HepG2 (cell line): ENCODE data around the gene ABHD1. TPM values are rescaled to one million over a fixed set of nuclear protein-coding genes. Genes with fewer than 3 reads are reported as not detected.

Source experiments
- CHD4 ChIP-seq: fragments of 200-600 bp; sonication (generic); IDR thresholded peaks from 2 replicates; pipeline ENCODE4 v1.7.0; 2017; ENCODE audit warnings: mild to moderate bottlenecking, low read length, borderline replicate concordance
- HDAC1 ChIP-seq: sonication (generic); formaldehyde crosslinking; IDR thresholded peaks from 2 replicates; pipeline ENCODE4 v1.5.1; 2020; ENCODE audit warnings: mild to moderate bottlenecking, missing genetic modification reagents
- HOXA3 ChIP-seq: sonication (generic); formaldehyde crosslinking; IDR thresholded peaks from 2 replicates; pipeline ENCODE4 v1.5.0; 2020; ENCODE audit warnings: missing genetic modification reagents
- KLF6 ChIP-seq: IDR thresholded peaks from 2 replicates; pipeline ENCODE4 v1.8.0; 2016; ENCODE audit warnings: missing biosample characterization, missing genetic modification reagents
- MIER3 ChIP-seq: IDR thresholded peaks from 2 replicates; pipeline ENCODE4 v1.6.1; 2016; ENCODE audit warnings: missing compliant biosample characterization, borderline replicate concordance
- MIXL1 ChIP-seq: IDR thresholded peaks from 2 replicates; pipeline ENCODE4 v1.6.1; 2016
- NFKB2 ChIP-seq: sonication (generic); formaldehyde crosslinking; IDR thresholded peaks from 2 replicates; pipeline ENCODE4 v1.4.0; 2020; ENCODE audit warnings: missing genetic modification reagents, borderline replicate concordance
- NONO ChIP-seq, 2 experiments: fragments of 450-650 bp in 1 of 2; sonication (generic) in 1 of 2; formaldehyde crosslinking in 1 of 2; IDR thresholded peaks in 1 of 2; conservative IDR thresholded peaks in 1 of 2; 2 replicates each; pipeline versions ENCODE4 v1.6.1 to v1.8.0; 2017 to 2022; ENCODE audit warnings: mild to moderate bottlenecking in 1 of 2, missing genetic modification reagents in 1 of 2, moderate library complexity in 1 of 2
- RELA ChIP-seq: sonication (generic); formaldehyde crosslinking; IDR thresholded peaks from 2 replicates; pipeline ENCODE4 v1.4.0; 2020; ENCODE audit warnings: missing genetic modification reagents
- RFX1 ChIP-seq: fragments of 450-650 bp; IDR thresholded peaks from 2 replicates; pipeline ENCODE4 v1.6.1; 2017
- RNF2 ChIP-seq: fragments of 450-650 bp; conservative IDR thresholded peaks from 2 replicates; pipeline ENCODE4 v1.6.1; 2016; ENCODE audit warnings: low read depth
- TARDBP ChIP-seq: sonication (generic); formaldehyde crosslinking; IDR thresholded peaks from 2 replicates; pipeline ENCODE4 v1.8.0; 2022; ENCODE audit warnings: mild to moderate bottlenecking, missing genetic modification reagents
- ZNF230 ChIP-seq: sonication (generic); formaldehyde crosslinking; IDR thresholded peaks from 2 replicates; pipeline ENCODE4 v1.4.0; 2020; ENCODE audit warnings: mild to moderate bottlenecking, missing genetic modification reagents
- ZNF7 ChIP-seq: IDR thresholded peaks from 2 replicates; pipeline ENCODE4 v1.6.1; 2016; ENCODE audit warnings: missing biosample characterization, missing genetic modification reagents
- ZSCAN21 ChIP-seq: sonication (generic); formaldehyde crosslinking; IDR thresholded peaks from 2 replicates; pipeline ENCODE4 v1.8.0; 2022; ENCODE audit warnings: mild to moderate bottlenecking, missing genetic modification reagents, moderate library complexity, borderline replicate concordance
- polyA plus RNA-seq, 8 experiments: library from polyadenylated mRNA; depleted of rRNA in 3 of 8; stranded (reverse) in 7 of 8; unstranded in 1 of 8; fragments of >200 nt; fragmentation: Illumina TruSeq in 4 of 8; extraction: Trizol in 4 of 8; gene quantifications; 2 replicates each; pipeline versions ENCODE4 v1.2.1 to v1.2.3, GENCODE V29; 2011 to 2016; ENCODE audit warnings: low read depth in 4 of 8, missing spikeins in 1 of 8, mixed read lengths in 1 of 8; ENCODE audit not compliant: insufficient read depth in 1 of 8
- total RNA-seq, 5 experiments: library from RNA; depleted of rRNA; stranded (reverse); fragments of >200 nt; fragmentation: Illumina TruSeq; extraction: Trizol; gene quantifications; 2 replicates each; pipeline ENCODE4 v1.2.3, GENCODE V29; 2016; ENCODE audit warnings: low read depth in 1 of 5
- TF ChIP-seq, protein P1 (sequence below): sonication (generic); formaldehyde crosslinking; IDR thresholded peaks from 2 replicates; pipeline ENCODE4 v1.5.0; 2020; ENCODE audit warnings: mild to moderate bottlenecking, missing genetic modification reagents
- TF ChIP-seq, protein P2 (sequence below): sonication (generic); formaldehyde crosslinking; IDR thresholded peaks from 2 replicates; pipeline ENCODE4 v1.4.0; 2020; ENCODE audit warnings: missing genetic modification reagents
- TF ChIP-seq, protein P3 (sequence below): sonication (generic); formaldehyde crosslinking; IDR thresholded peaks from 2 replicates; pipeline ENCODE4 v1.8.0; 2022; ENCODE audit warnings: missing genetic modification reagents, mild to moderate bottlenecking, moderate library complexity, borderline replicate concordance
- TF ChIP-seq, protein P4 (sequence below): sonication (generic); formaldehyde crosslinking; IDR thresholded peaks from 2 replicates; pipeline ENCODE4 v1.5.0; 2020; ENCODE audit warnings: mild to moderate bottlenecking, missing genetic modification reagents, borderline replicate concordance

Gene ABHD1
- total and polyA plus RNA-seq, 2 of the 13 experiments (the other 11 are each of a cell fraction or from before 2014, with no cell fraction given) = 0.04 to 0.81 TPM

DNA sequence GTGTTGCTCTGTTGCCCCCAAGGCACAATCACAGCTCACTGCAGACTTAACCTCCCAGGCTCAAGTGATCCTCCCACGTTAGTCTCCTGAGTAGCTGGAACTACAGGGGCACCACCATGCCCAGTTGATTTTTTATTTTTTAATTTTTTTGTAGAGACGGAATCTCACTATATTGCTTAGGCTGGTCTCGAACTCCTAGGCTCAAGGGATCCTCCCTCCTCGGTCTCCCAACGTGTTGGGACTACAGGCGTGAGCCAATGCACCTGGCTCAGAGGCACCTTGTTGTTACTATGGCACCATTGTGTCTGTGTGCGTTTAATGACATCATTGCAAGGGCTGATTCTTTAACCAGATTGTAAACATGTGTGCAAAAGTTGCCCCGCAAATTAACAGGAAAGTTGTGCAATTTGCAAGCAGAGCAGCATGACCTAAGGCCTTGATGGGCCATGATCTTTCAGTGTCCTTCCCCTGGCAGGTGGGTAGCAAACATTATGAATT is 47.8 kb downstream of the ABHD1 start (continued):
- TF ChIP-seq NONO (IDR thresholded peaks at IDR 0.05) (no peak), NONO (CRISPR knock-in tag; conservative IDR thresholded peaks at IDR 0.05) (peak; percentile 75; the same call in 1 of the 2 replicates), KLF6 (CRISPR knock-in tag) (peak; percentile 98), NFKB2 (CRISPR knock-in tag) (no peak), CHD4 (peak; percentile 96), RFX1 (peak; percentile 81), ZSCAN21 (CRISPR knock-in tag) (peak; percentile 63; the same call in 1 of the 2 replicates), MIXL1 (peak; percentile 100), HDAC1 (CRISPR knock-in tag) (peak; percentile 88), MIER3 (CRISPR knock-in tag) (peak; percentile 99; the same call in 1 of the 2 replicates), TARDBP (peak; percentile 94; the same call in 1 of the 2 replicates), ZNF230 (CRISPR knock-in tag) (no peak; the same call in 1 of the 2 replicates), ZNF7 (no peak; the same call in 1 of the 2 replicates), HOXA3 (peak; percentile 95), RELA (no peak), RNF2 (peak; percentile 47; the same call in 1 of the 2 replicates)
- TF ChIP-seq, protein P1, sequence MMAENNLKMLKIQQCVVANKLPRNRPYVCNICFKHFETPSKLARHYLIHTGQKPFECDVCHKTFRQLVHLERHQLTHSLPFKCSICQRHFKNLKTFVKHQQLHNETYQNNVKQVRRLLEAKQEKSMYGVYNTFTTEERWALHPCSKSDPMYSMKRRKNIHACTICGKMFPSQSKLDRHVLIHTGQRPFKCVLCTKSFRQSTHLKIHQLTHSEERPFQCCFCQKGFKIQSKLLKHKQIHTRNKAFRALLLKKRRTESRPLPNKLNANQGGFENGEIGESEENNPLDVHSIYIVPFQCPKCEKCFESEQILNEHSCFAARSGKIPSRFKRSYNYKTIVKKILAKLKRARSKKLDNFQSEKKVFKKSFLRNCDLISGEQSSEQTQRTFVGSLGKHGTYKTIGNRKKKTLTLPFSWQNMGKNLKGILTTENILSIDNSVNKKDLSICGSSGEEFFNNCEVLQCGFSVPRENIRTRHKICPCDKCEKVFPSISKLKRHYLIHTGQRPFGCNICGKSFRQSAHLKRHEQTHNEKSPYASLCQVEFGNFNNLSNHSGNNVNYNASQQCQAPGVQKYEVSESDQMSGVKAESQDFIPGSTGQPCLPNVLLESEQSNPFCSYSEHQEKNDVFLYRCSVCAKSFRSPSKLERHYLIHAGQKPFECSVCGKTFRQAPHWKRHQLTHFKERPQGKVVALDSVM (CRISPR knock-in tag) = peak; percentile 95
- TF ChIP-seq, protein P2, sequence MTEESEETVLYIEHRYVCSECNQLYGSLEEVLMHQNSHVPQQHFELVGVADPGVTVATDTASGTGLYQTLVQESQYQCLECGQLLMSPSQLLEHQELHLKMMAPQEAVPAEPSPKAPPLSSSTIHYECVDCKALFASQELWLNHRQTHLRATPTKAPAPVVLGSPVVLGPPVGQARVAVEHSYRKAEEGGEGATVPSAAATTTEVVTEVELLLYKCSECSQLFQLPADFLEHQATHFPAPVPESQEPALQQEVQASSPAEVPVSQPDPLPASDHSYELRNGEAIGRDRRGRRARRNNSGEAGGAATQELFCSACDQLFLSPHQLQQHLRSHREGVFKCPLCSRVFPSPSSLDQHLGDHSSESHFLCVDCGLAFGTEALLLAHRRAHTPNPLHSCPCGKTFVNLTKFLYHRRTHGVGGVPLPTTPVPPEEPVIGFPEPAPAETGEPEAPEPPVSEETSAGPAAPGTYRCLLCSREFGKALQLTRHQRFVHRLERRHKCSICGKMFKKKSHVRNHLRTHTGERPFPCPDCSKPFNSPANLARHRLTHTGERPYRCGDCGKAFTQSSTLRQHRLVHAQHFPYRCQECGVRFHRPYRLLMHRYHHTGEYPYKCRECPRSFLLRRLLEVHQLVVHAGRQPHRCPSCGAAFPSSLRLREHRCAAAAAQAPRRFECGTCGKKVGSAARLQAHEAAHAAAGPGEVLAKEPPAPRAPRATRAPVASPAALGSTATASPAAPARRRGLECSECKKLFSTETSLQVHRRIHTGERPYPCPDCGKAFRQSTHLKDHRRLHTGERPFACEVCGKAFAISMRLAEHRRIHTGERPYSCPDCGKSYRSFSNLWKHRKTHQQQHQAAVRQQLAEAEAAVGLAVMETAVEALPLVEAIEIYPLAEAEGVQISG (CRISPR knock-in tag) = 0 out of 2 replicates have a peak, but pooled peaks have one; percentile 46
- TF ChIP-seq, protein P3, sequence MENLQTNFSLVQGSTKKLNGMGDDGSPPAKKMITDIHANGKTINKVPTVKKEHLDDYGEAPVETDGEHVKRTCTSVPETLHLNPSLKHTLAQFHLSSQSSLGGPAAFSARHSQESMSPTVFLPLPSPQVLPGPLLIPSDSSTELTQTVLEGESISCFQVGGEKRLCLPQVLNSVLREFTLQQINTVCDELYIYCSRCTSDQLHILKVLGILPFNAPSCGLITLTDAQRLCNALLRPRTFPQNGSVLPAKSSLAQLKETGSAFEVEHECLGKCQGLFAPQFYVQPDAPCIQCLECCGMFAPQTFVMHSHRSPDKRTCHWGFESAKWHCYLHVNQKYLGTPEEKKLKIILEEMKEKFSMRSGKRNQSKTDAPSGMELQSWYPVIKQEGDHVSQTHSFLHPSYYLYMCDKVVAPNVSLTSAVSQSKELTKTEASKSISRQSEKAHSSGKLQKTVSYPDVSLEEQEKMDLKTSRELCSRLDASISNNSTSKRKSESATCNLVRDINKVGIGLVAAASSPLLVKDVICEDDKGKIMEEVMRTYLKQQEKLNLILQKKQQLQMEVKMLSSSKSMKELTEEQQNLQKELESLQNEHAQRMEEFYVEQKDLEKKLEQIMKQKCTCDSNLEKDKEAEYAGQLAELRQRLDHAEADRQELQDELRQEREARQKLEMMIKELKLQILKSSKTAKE = peak; percentile 84
- TF ChIP-seq, protein P4, sequence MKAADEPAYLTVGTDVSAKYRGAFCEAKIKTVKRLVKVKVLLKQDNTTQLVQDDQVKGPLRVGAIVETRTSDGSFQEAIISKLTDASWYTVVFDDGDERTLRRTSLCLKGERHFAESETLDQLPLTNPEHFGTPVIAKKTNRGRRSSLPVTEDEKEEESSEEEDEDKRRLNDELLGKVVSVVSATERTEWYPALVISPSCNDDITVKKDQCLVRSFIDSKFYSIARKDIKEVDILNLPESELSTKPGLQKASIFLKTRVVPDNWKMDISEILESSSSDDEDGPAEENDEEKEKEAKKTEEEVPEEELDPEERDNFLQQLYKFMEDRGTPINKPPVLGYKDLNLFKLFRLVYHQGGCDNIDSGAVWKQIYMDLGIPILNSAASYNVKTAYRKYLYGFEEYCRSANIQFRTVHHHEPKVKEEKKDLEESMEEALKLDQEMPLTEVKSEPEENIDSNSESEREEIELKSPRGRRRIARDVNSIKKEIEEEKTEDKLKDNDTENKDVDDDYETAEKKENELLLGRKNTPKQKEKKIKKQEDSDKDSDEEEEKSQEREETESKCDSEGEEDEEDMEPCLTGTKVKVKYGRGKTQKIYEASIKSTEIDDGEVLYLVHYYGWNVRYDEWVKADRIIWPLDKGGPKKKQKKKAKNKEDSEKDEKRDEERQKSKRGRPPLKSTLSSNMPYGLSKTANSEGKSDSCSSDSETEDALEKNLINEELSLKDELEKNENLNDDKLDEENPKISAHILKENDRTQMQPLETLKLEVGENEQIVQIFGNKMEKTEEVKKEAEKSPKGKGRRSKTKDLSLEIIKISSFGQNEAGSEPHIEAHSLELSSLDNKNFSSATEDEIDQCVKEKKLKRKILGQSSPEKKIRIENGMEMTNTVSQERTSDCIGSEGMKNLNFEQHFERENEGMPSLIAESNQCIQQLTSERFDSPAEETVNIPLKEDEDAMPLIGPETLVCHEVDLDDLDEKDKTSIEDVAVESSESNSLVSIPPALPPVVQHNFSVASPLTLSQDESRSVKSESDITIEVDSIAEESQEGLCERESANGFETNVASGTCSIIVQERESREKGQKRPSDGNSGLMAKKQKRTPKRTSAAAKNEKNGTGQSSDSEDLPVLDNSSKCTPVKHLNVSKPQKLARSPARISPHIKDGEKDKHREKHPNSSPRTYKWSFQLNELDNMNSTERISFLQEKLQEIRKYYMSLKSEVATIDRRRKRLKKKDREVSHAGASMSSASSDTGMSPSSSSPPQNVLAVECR (CRISPR knock-in tag) = peak; percentile 61; the same call in 1 of the 2 replicates
